ENCODE data around the gene TTLL8.

The TTLL8 gene

GRCh38 chr22:50046019-50046415 is 12.1 kb downstream of the TTLL8 start:
- no peaks in the 10 kb centered on the region for H4K20me1 ChIP-seq (ENCODE audit: insufficient read depth, low read length, poor library complexity, severe bottlenecking)
- no peaks in the 10 kb centered on the region for H3K9me2 ChIP-seq (replicated peaks; ENCODE audit: low read depth, low read length)
- TF ChIP-seq CTCF (conservative IDR thresholded peaks at IDR 0.05; ENCODE audit: low read length) (no peak), EZH2phosphoT487 (IDR thresholded peaks at IDR 0.05; ENCODE audit: borderline replicate concordance) (no peak)
- H3K9me3 ChIP-seq (ENCODE audit: insufficient read depth, low read depth, low read length) = no peaks in the 10 kb centered on the region
- H3K27me3 ChIP-seq (ENCODE audit: insufficient read depth, low read length, poor library complexity, severe bottlenecking) = no peaks in the 10 kb centered on the region
- no peaks in the 10 kb centered on the region for H3K79me2 ChIP-seq (ENCODE audit: insufficient read depth, low read length)
- H3K9ac ChIP-seq (ENCODE audit: low read depth, low read length, poor library complexity, severe bottlenecking) = no peak overlapping the region
- no peak overlapping the region for H2AFZ ChIP-seq (ENCODE audit: low read length)
- H3F3A ChIP-seq (ENCODE audit: low read depth) = no peaks in the 10 kb centered on the region
- peaks cover 18% of the 10 kb centered on the region for H3K4me1 ChIP-seq (ENCODE audit: insufficient read depth, low read length, poor library complexity, severe bottlenecking)
- H3K4me3 ChIP-seq (ENCODE audit: low read length, poor library complexity, severe bottlenecking) = no peak overlapping the region
- H3K36me3 ChIP-seq (ENCODE audit: insufficient read depth, low read length) = no peaks in the 10 kb centered on the region
- no peak overlapping the region for H3K4me2 ChIP-seq (ENCODE audit: low read depth, low read length, poor library complexity, severe bottlenecking)

- no peak overlapping the region for H3K4me3 ChIP-seq (ENCODE audit: low read length, poor library complexity, severe bottlenecking)
Measured at GRCh38 chr22:50045211-50046018, 12.7 kb downstream of the TTLL8 start.

GRCh38 chr22:50044485-50045118 is 13.5 kb downstream of the TTLL8 start:
- Histone ChIP-seq H2AFZ (ENCODE audit: low read length) (peak overlapping the region; percentile 48; the same call in 1 of the 2 replicates), H3K4me3 (ENCODE audit: low read length, poor library complexity, severe bottlenecking) (peak overlapping the region; percentile 47), H3K27me3 (ENCODE audit: insufficient read depth, low read length, poor library complexity, severe bottlenecking) (no peaks in the 10 kb centered on the region), H3K9ac (ENCODE audit: low read depth, low read length, poor library complexity, severe bottlenecking) (no peak overlapping the region), H3F3A (ENCODE audit: low read depth) (no peaks in the 10 kb centered on the region), H3K36me3 (ENCODE audit: insufficient read depth, low read length) (no peaks in the 10 kb centered on the region), H4K20me1 (ENCODE audit: insufficient read depth, low read length, poor library complexity, severe bottlenecking) (no peaks in the 10 kb centered on the region), H3K4me1 (ENCODE audit: insufficient read depth, low read length, poor library complexity, severe bottlenecking) (peaks cover 18% of the 10 kb centered on the region), H3K79me2 (ENCODE audit: insufficient read depth, low read length) (no peaks in the 10 kb centered on the region), H3K9me2 (replicated peaks; ENCODE audit: low read depth, low read length) (no peaks in the 10 kb centered on the region), H3K9me3 (ENCODE audit: insufficient read depth, low read depth, low read length) (no peaks in the 10 kb centered on the region), H3K4me2 (ENCODE audit: low read depth, low read length, poor library complexity, severe bottlenecking) (peak overlapping the region; percentile 74)
- 0 out of 2 replicates have a peak, but pooled peaks have one; percentile 17 for TF ChIP-seq CTCF (conservative IDR thresholded peaks at IDR 0.05; ENCODE audit: low read length)
- no peak for TF ChIP-seq EZH2phosphoT487 (IDR thresholded peaks at IDR 0.05; ENCODE audit: borderline replicate concordance)

More at GRCh38 chr22:50045211-50046018, 12.7 kb downstream of the TTLL8 start:
- H3K9me3 ChIP-seq (ENCODE audit: insufficient read depth, low read depth, low read length) = no peaks in the 10 kb centered on the region
- H3K27me3 ChIP-seq (ENCODE audit: insufficient read depth, low read length, poor library complexity, severe bottlenecking) = no peaks in the 10 kb centered on the region
- no peaks in the 10 kb centered on the region for H3F3A ChIP-seq (ENCODE audit: low read depth)
- no peaks in the 10 kb centered on the region for H3K36me3 ChIP-seq (ENCODE audit: insufficient read depth, low read length)
- no peaks in the 10 kb centered on the region for H3K9me2 ChIP-seq (replicated peaks; ENCODE audit: low read depth, low read length)
- peaks cover 18% of the 10 kb centered on the region for H3K4me1 ChIP-seq (ENCODE audit: insufficient read depth, low read length, poor library complexity, severe bottlenecking)
- TF ChIP-seq CTCF (conservative IDR thresholded peaks at IDR 0.05; ENCODE audit: low read length) (no peak), EZH2phosphoT487 (IDR thresholded peaks at IDR 0.05; ENCODE audit: borderline replicate concordance) (no peak)
- peak overlapping the region; percentile 74 for H3K4me2 ChIP-seq (ENCODE audit: low read depth, low read length, poor library complexity, severe bottlenecking)
- no peaks in the 10 kb centered on the region for H4K20me1 ChIP-seq (ENCODE audit: insufficient read depth, low read length, poor library complexity, severe bottlenecking)
- H3K79me2 ChIP-seq (ENCODE audit: insufficient read depth, low read length) = no peaks in the 10 kb centered on the region
- no peak overlapping the region for H2AFZ ChIP-seq (ENCODE audit: low read length)
- H3K9ac ChIP-seq (ENCODE audit: low read depth, low read length, poor library complexity, severe bottlenecking) = no peak overlapping the region

All from Loucy (cell line).